VCaP (cell line): ENCODE results near the gene PLCH2.

Experiments
- H3K27ac ChIP-seq: fragments of 450-650 bp; 2 replicates; pipeline ENCODE4 v1.5.1; 2017
- TF ChIP-seq, protein P1 (sequence below): fragments of 450-650 bp; conservative IDR thresholded peaks from 2 replicates; pipeline ENCODE4 v1.5.1; 2017; ENCODE audit warnings: mild to moderate bottlenecking, moderate library complexity

Gene PLCH2, protein sequence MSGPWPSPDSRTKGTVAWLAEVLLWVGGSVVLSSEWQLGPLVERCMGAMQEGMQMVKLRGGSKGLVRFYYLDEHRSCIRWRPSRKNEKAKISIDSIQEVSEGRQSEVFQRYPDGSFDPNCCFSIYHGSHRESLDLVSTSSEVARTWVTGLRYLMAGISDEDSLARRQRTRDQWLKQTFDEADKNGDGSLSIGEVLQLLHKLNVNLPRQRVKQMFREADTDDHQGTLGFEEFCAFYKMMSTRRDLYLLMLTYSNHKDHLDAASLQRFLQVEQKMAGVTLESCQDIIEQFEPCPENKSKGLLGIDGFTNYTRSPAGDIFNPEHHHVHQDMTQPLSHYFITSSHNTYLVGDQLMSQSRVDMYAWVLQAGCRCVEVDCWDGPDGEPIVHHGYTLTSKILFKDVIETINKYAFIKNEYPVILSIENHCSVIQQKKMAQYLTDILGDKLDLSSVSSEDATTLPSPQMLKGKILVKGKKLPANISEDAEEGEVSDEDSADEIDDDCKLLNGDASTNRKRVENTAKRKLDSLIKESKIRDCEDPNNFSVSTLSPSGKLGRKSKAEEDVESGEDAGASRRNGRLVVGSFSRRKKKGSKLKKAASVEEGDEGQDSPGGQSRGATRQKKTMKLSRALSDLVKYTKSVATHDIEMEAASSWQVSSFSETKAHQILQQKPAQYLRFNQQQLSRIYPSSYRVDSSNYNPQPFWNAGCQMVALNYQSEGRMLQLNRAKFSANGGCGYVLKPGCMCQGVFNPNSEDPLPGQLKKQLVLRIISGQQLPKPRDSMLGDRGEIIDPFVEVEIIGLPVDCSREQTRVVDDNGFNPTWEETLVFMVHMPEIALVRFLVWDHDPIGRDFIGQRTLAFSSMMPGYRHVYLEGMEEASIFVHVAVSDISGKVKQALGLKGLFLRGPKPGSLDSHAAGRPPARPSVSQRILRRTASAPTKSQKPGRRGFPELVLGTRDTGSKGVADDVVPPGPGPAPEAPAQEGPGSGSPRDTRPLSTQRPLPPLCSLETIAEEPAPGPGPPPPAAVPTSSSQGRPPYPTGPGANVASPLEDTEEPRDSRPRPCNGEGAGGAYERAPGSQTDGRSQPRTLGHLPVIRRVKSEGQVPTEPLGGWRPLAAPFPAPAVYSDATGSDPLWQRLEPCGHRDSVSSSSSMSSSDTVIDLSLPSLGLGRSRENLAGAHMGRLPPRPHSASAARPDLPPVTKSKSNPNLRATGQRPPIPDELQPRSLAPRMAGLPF (N-terminal part only)

DNA sequence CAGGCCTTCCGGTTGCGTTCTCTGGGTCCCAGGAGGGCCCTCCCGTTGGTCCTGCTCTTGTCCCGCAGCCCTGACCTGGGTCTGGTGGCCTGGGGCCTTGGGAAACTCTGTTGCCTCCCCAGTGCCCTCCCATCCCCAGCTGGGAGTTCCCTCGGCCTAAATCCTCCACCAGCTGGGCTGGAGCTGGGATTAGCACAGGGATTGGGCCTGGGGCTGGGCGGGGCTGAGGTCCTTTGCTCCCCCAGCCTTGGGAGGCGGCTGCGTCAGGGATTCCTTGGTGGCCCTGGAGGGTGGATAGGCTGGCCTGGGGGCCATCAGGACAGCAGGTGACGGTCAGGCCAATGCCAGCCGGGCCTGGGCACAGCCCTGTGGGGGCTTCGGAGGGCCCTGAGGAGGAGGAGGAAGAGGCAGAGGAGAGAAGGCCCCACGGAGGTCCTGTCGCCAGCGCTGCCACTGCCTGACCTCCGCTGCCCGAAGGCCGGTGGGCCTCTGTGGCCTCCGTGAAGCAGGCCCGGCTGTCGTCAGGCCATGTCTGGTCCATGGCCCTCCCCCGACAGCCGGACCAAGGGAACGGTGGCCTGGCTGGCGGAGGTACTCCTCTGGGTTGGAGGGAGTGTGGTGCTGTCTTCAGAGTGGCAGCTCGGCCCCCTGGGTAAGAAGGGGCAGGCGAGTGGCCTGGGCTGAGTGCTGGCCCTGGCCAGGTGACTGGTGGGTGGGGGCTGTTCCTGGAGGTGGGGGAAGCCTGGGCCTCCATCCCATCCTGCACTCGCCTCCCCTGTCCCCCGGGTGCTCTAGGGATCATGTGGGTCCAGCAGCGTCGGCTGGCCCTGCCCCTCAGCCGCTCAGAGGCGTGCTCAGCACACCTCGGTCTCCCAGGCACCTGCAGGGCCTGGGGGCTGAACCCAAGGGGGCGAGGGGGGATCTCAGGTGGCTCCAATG lies at the start of gene PLCH2:
Gene PLCH2 (plus strand): TSS at position 229 of the 939 bp plus-strand sequence. CDS start 300 bp downstream, at position 529.
- TF ChIP-seq, protein P1, sequence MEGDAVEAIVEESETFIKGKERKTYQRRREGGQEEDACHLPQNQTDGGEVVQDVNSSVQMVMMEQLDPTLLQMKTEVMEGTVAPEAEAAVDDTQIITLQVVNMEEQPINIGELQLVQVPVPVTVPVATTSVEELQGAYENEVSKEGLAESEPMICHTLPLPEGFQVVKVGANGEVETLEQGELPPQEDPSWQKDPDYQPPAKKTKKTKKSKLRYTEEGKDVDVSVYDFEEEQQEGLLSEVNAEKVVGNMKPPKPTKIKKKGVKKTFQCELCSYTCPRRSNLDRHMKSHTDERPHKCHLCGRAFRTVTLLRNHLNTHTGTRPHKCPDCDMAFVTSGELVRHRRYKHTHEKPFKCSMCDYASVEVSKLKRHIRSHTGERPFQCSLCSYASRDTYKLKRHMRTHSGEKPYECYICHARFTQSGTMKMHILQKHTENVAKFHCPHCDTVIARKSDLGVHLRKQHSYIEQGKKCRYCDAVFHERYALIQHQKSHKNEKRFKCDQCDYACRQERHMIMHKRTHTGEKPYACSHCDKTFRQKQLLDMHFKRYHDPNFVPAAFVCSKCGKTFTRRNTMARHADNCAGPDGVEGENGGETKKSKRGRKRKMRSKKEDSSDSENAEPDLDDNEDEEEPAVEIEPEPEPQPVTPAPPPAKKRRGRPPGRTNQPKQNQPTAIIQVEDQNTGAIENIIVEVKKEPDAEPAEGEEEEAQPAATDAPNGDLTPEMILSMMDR = no peak
- H3K27ac ChIP-seq = no peak within 1 kb of the TSS

DNA sequence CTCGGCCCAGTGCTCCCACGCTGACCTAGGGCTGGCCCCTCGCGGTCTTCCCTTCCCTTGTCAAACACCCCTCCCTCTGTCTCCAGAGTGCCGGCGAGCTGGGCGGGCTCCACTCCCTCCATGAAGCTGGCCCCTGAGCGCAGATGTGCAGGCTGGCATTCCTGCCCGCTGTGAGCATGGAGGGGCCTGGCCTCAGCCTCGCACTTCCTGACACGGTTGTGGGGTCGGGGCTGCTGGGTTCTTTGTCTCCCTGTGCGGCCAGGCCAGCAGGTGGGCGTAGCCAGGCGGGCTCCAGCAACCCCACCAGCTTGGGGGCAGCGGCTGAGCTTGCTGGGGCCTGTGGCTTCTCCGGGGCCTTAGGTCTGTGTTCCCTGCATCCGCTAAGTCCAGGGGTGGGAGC lies 49.5 kb upstream of the PLCH2 start:
- H3K27ac ChIP-seq = no peak overlapping the region
- TF ChIP-seq, protein P1 = no peak

DNA sequence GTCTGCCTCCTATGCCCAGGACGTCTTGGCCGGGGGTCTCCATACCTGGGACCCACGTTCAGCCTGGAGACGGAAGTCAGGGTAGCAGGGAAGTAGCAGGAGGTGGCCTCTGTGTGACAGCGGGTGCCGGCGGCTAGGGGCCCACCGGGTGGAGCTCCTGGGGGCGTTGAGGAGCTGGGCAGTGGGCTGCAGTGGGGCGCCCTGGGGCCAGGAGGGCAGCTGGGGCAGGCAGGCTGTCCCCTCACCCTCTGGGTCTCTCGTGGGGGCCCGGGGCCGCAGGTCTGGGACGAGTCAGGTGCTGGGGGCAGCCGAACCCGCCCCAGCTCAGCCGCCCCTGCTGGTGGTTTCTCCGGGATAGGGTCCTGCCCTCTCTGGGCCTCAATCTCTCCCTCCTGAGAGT lies 49.0 kb upstream of the PLCH2 start:
- TF ChIP-seq, protein P1 = no peak
- H3K27ac ChIP-seq = no peak overlapping the region

DNA sequence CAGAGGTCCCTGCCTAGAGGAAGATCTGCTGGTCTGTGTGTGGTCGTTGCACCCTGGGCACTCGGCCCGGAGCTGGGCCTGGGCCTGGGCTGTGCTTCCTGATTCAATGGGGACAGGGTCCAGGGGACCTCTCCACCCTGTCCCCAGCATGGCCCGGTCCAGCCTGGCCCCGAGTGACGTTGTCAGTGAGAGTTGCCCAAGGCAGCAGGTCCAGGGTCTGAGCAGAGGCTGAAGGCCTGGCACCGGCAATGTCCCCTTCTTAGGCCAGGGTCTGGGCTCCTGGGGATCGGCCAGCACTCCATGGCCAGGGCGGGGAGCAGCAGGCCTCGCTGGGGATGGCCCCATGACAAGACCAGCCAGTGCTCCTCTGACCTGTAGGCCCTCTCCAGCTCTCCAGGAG lies 48.1 kb upstream of the PLCH2 start:
- no peak overlapping the region for H3K27ac ChIP-seq

DNA sequence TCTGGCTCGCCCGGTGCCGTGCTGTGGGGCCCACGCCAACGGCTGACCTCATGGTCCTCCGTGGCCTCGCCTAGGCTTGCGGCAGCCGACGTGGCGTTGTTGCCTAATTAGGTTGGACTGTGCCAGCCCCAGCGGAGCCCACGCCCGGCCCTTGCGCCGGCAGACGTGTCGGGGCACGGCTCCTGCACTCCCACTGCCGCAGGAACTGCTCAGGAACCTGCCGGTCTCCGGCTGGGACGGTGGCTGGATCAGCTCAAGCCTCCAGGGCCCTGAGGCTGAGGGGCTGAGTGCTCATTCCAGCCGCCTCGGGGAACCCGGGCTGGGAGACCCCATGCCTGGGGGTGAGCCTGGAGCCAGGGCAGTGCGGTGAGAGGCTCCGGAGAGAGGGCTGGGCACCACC lies 47.6 kb upstream of the PLCH2 start:
- H3K27ac ChIP-seq = no peak overlapping the region
- TF ChIP-seq, protein P1 = no peak

More for the DNA sequence above, 48.1 kb upstream of the PLCH2 start:
- TF ChIP-seq, protein P1 = no peak

DNA sequence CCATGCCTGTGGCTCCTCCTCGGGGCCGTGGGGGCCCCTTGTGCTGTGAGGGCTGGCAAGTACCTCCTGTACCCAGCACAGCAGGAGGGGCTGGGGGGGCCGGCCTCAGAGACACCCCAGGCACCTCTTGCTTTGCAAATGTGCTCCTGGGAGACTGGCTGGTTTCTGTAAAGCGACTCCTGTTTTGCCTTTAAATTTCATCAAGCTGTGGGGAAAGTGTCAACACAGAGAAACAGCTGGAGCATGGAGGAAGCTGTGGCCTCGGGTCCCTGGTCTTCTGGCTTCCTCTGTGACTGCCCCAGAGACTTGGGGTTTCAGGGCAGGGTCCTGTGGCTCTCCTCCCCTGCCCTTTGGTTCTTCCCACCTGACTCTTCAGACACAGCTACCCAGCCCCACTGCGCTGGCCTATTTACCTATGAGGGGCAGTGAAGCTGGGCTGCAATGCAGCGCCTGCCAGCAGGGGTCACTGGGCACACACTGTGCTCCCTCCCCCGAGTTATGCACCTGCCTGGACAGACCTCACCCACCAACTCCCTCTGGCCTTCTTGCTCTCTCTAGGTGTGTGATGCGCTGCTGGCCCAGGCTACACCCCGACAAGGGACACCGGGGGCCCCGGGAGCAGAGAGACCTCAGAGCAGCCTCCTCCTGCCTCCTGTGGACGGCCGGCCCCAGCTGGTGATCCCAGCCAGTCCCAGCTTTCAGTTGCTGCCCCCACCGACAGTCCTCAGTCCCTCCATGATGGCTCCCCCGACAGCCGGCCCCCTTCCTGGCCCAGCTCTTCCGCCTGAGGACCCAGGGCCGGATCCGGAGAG lies 46.1 kb upstream of the PLCH2 start:
- H3K27ac ChIP-seq = no peak overlapping the region
- TF ChIP-seq, protein P1 = peak; percentile 43
